GM12878 (cell line): ENCODE measurements around the gene FOXO1.

Experiments used
- BRCA1 ChIP-seq: IDR thresholded peaks from 2 replicates; pipeline ENCODE4 v1.6.1; 2011; ENCODE audit warnings: low read depth, low read length, improper control_type of control experiment
- EED ChIP-seq: sonication (generic); IDR thresholded peaks from 2 replicates; pipeline ENCODE4 v1.6.1; 2016; ENCODE audit warnings: antibody characterized with exemption, low read depth
- EP300 ChIP-seq, 2 experiments: fragments of 150-350 bp in 1 of 2; IDR thresholded peaks; 2 replicates each; pipeline ENCODE4 v1.6.1; 2011 to 2012; ENCODE audit warnings: low read depth in 2 of 2, low read length in 2 of 2, borderline replicate concordance in 1 of 2, improper control_type of control experiment in 1 of 2, inconsistent platforms in 1 of 2; ENCODE audit not compliant: control insufficient read depth in 1 of 2
- HDAC6 ChIP-seq: fragments of 200-600 bp; sonication (generic); IDR thresholded peaks from one replicate; pipeline ENCODE4 v1.8.0; 2017; ENCODE audit warnings: antibody characterized with exemption; ENCODE audit not compliant: unreplicated experiment
- POLR2A ChIP-seq: IDR thresholded peaks from 2 replicates; pipeline ENCODE4 v1.6.1; 2011; ENCODE audit warnings: low read depth, mild to moderate bottlenecking, low read length
- RAD21 ChIP-seq: IDR thresholded peaks from 2 replicates; pipeline ENCODE4 v1.6.1; 2011; ENCODE audit warnings: mild to moderate bottlenecking, low read depth, low read length, moderate library complexity; ENCODE audit not compliant: insufficient read depth
- RFX5 ChIP-seq: IDR thresholded peaks from 2 replicates; pipeline ENCODE4 v1.6.1; 2011; ENCODE audit warnings: low read depth, low read length, improper control_type of control experiment
- SPI1 ChIP-seq: IDR thresholded peaks from 2 replicates; pipeline ENCODE4 v1.6.1; 2011; ENCODE audit warnings: low read depth, mild to moderate bottlenecking, low read length, moderate library complexity, borderline replicate concordance; ENCODE audit not compliant: insufficient read depth
- TF ChIP-seq, protein P1 (sequence below): fragments of 450-650 bp; IDR thresholded peaks from 2 replicates; pipeline ENCODE4 v1.6.1; 2016; ENCODE audit warnings: mild to moderate bottlenecking

DNA sequence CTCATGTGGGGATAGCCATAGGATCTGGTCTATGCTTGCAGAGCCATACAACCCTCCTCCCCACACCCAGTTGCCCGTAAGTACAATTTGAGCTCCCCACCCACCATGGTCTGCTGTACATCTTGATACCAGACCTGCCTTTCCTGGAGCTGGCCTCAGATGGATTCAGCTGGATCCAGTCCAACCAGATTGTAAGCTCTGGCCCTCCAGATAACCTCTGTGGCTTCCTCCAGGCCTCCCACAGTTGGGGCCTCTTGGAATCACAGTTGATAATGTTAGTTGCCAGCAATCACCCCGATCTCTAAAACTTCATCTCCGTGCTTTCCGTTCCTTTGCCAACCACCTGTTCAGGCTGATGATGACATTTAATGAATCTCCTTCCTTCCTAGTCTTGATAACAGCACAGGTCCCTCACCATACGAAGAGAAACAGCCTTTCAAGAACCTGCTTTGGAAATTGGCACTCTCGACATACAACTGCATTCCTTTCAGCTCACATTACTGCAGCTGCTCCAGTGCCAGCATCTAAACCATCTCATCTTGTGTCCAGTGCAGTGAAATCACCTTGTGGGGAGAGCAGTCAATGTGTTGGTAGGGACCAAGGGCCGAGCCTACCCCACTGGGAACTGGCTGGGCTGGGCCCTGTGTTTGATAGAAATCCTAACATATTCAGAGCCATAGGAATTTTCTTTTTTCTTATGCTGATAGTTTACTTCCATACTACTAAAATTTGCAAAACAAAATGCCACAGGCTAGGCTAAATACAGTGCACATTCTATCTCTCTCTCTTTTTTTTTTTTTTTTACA is 15.1 kb upstream of the FOXO1 start:
- no peak for TF ChIP-seq BRCA1
- no peak for TF ChIP-seq RAD21
- TF ChIP-seq, protein P1, sequence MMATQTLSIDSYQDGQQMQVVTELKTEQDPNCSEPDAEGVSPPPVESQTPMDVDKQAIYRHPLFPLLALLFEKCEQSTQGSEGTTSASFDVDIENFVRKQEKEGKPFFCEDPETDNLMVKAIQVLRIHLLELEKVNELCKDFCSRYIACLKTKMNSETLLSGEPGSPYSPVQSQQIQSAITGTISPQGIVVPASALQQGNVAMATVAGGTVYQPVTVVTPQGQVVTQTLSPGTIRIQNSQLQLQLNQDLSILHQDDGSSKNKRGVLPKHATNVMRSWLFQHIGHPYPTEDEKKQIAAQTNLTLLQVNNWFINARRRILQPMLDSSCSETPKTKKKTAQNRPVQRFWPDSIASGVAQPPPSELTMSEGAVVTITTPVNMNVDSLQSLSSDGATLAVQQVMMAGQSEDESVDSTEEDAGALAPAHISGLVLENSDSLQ, result no peak
- TF ChIP-seq POLR2A, result no peak
- no peak for TF ChIP-seq RFX5
- TF ChIP-seq SPI1, result no peak
- TF ChIP-seq EED, result no peak
- no peak for TF ChIP-seq EP300 (IDR thresholded peaks at IDR 0.05; ENCODE audit: borderline replicate concordance in 1 of 2, control insufficient read depth in 1 of 2, low read depth in 2 of 2, low read length in 2 of 2)
- no peak for TF ChIP-seq HDAC6
